CD4-positive, alpha-beta T cell (primary cell): ENCODE data around the gene SPDEF. TPM values are rescaled to one million over a fixed set of nuclear protein-coding genes. Genes with fewer than 3 reads are reported as not detected.

Source experiments
- ATAC-seq: fragments of 200-7000 bp; cut with Tn5 transposase; one replicate; pipeline ENCODE4 v1.10.0; 2022; ENCODE audit warnings: mild to moderate bottlenecking; ENCODE audit not compliant: poor library complexity
- CTCF ChIA-PET: fragments of 350-600 bp; sonication (Branson Sonifier 250); formaldehyde crosslinking; loops from one replicate; lab custom pipeline; 2021; ENCODE audit warnings: antibody characterized with exemption, inconsistent platforms; lab: Charles Lee
- POLR2A ChIA-PET: fragments of 350-600 bp; sonication (Branson Sonifier 250); formaldehyde crosslinking; loops from one replicate; lab custom pipeline; 2021; ENCODE audit warnings: antibody characterized with exemption, inconsistent platforms; lab: Charles Lee
- DNase-seq, 14 experiments: peaks; one replicate each; pipeline ENCODE4 v3.0.0-alpha.2; 2013 to 2020; ENCODE audit warnings: mixed read lengths in 2 of 14
- H3K27ac ChIP-seq, 2 donors: one replicate each; pipeline versions ENCODE4 v1.5.1 to v1.7.0; 2013; ENCODE audit warnings: low read length in 2 of 2, low read depth in 1 of 2, mild to moderate bottlenecking in 1 of 2
- H3K27me3 ChIP-seq, 2 experiments: 1 replicate in 1 of 2; 2 replicates in 1 of 2; pipeline versions ENCODE4 v1.6.1 to v1.7.0; 2013; ENCODE audit warnings: low read length in 2 of 2, control low read depth in 1 of 2, mild to moderate bottlenecking in 1 of 2, moderate library complexity in 1 of 2; ENCODE audit not compliant: insufficient read depth in 2 of 2, control insufficient read depth in 1 of 2
- H3K36me3 ChIP-seq: one replicate; pipeline ENCODE4 v1.6.1; 2013; ENCODE audit warnings: low read length, control low read depth; ENCODE audit not compliant: insufficient read depth
- H3K4me1 ChIP-seq: one replicate; pipeline ENCODE4 v1.6.1; 2013; ENCODE audit warnings: low read length, control low read depth; ENCODE audit not compliant: insufficient read depth
- H3K4me3 ChIP-seq: one replicate; pipeline ENCODE4 v1.5.1; 2013; ENCODE audit warnings: mild to moderate bottlenecking, low read length, moderate library complexity
- H3K9me3 ChIP-seq, 2 experiments: 1 replicate in 1 of 2; 2 replicates in 1 of 2; pipeline versions ENCODE4 v1.6.1 to v1.7.0; 2013; ENCODE audit warnings: low read length in 2 of 2, mild to moderate bottlenecking in 2 of 2, control low read depth in 1 of 2, moderate library complexity in 1 of 2; ENCODE audit not compliant: control insufficient read depth in 1 of 2, insufficient read depth in 1 of 2
- H3K27ac Mint-ChIP-seq: one replicate; pipeline ENCODE4 v1.8.0; 2020; ENCODE audit warnings: mixed read lengths
- H3K27me3 Mint-ChIP-seq: one replicate; pipeline ENCODE4 v1.8.0; 2021; ENCODE audit warnings: mixed read lengths
- H3K36me3 Mint-ChIP-seq: one replicate; pipeline ENCODE4 v1.8.0; 2021; ENCODE audit warnings: low read depth, mixed read lengths
- H3K4me1 Mint-ChIP-seq: one replicate; pipeline ENCODE4 v1.8.0; 2021; ENCODE audit warnings: low read depth, mixed read lengths
- H3K4me3 Mint-ChIP-seq: one replicate; pipeline ENCODE4 v1.8.0; 2020; ENCODE audit warnings: mild to moderate bottlenecking, mixed read lengths
- H3K9me3 Mint-ChIP-seq: one replicate; pipeline ENCODE4 v1.8.0; 2020; ENCODE audit warnings: mixed read lengths
- intact Hi-C, 2 experiments: fragments of 100-400 bp; cut with DNase I in 1 of 2; cut with micrococcal nuclease in 1 of 2; formaldehyde crosslinking; loops; one replicate each; pipeline versions ENCODE4 v1.15.1 to v1.9.0; 2023 to 2025; cut with DNase I, micrococcal nuclease
- total RNA-seq, 174 experiments: library from RNA in 2 of 174; stranded (reverse) in 2 of 174; gene quantifications; one replicate each; pipeline ENCODE4 v1.2.3 and lab custom pipeline; 2021 to 2026
- TF ChIP-seq, protein P1 (sequence below): fragments of 200-600 bp; IDR thresholded peaks from one replicate; pipeline ENCODE4 v1.8.0; 2022; ENCODE audit warnings: antibody characterized with exemption, mild to moderate bottlenecking

The SPDEF gene
- total RNA-seq, 2 experiments from 2014 or later, result 0.17 to 0.36 TPM

GRCh38 chr6:34532230-34532629 lies 23.9 kb downstream of the SPDEF start:
- no peaks in the 10 kb centered on the region for H3K27me3 Mint-ChIP-seq
- no peaks in the 10 kb centered on the region for H3K27me3 ChIP-seq
- H3K27ac ChIP-seq, result no peak overlapping the region
- no peaks in the 10 kb centered on the region for H3K9me3 Mint-ChIP-seq
- no peaks in the 10 kb centered on the region for H3K36me3 ChIP-seq
- no peak overlapping the region for H3K27ac Mint-ChIP-seq
- no peak overlapping the region for H3K4me3 ChIP-seq
- H3K4me1 Mint-ChIP-seq, result peaks cover 6% of the 10 kb centered on the region
- intact Hi-C loops, result no loop called here
- POLR2A ChIA-PET, result no interaction called here
- no peaks in the 10 kb centered on the region for H3K9me3 ChIP-seq
- ATAC-seq (no peak), DNase-seq (no peak)
- TF ChIP-seq, protein P1, sequence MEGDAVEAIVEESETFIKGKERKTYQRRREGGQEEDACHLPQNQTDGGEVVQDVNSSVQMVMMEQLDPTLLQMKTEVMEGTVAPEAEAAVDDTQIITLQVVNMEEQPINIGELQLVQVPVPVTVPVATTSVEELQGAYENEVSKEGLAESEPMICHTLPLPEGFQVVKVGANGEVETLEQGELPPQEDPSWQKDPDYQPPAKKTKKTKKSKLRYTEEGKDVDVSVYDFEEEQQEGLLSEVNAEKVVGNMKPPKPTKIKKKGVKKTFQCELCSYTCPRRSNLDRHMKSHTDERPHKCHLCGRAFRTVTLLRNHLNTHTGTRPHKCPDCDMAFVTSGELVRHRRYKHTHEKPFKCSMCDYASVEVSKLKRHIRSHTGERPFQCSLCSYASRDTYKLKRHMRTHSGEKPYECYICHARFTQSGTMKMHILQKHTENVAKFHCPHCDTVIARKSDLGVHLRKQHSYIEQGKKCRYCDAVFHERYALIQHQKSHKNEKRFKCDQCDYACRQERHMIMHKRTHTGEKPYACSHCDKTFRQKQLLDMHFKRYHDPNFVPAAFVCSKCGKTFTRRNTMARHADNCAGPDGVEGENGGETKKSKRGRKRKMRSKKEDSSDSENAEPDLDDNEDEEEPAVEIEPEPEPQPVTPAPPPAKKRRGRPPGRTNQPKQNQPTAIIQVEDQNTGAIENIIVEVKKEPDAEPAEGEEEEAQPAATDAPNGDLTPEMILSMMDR, result no peak
- no peak overlapping the region for H3K4me3 Mint-ChIP-seq
- CTCF ChIA-PET, result no interaction called here
- H3K4me1 ChIP-seq, result peaks cover 5% of the 10 kb centered on the region
- no peaks in the 10 kb centered on the region for H3K36me3 Mint-ChIP-seq

GRCh38 chr6:34531580-34532201 lies 24.4 kb downstream of the SPDEF start:
- H3K27ac ChIP-seq, result no peak overlapping the region
- peak in 7 of 14 experiments; percentile 6 to 71 (median 25) for DNase-seq
- intact Hi-C loops, result no loop called here
- CTCF ChIA-PET, result no interaction called here
- no peaks in the 10 kb centered on the region for H3K9me3 Mint-ChIP-seq
- no peaks in the 10 kb centered on the region for H3K27me3 Mint-ChIP-seq
- H3K9me3 ChIP-seq, result no peaks in the 10 kb centered on the region
- no peak overlapping the region for H3K4me3 ChIP-seq
- no peaks in the 10 kb centered on the region for H3K36me3 ChIP-seq
- no peaks in the 10 kb centered on the region for H3K27me3 ChIP-seq
- ATAC-seq, result peak; percentile 14
- H3K4me1 ChIP-seq, result peaks cover 9% of the 10 kb centered on the region
- H3K27ac Mint-ChIP-seq, result no peak overlapping the region
- TF ChIP-seq, protein P1, result no peak
- POLR2A ChIA-PET, result no interaction called here
- no peak overlapping the region for H3K4me3 Mint-ChIP-seq
- peaks cover 11% of the 10 kb centered on the region for H3K4me1 Mint-ChIP-seq
- no peaks in the 10 kb centered on the region for H3K36me3 Mint-ChIP-seq

- Histone ChIP-seq H3K36me3 (no peaks in the 10 kb centered on the region), H3K4me1 (peaks cover 15% of the 10 kb centered on the region), H3K27me3 (no peaks in the 10 kb centered on the region), H3K27ac (no peak overlapping the region), H3K4me3 (no peak overlapping the region), H3K9me3 (no peaks in the 10 kb centered on the region)
- Mint-ChIP-seq H3K36me3 (no peaks in the 10 kb centered on the region), H3K27ac (no peak overlapping the region), H3K4me3 (no peak overlapping the region), H3K9me3 (no peaks in the 10 kb centered on the region), H3K27me3 (no peaks in the 10 kb centered on the region), H3K4me1 (peaks cover 11% of the 10 kb centered on the region)
- DNase-seq (no peak), ATAC-seq (no peak)
- ChIA-PET POLR2A (no interaction called here), CTCF (no interaction called here)
- intact Hi-C loops, result no loop called here
- TF ChIP-seq, protein P1, result no peak
Observed at GRCh38 chr6:34530753-34531365, 25.3 kb downstream of the SPDEF start.
